GM12875 (cell line): ENCODE results near the gene GSX1.

Source experiments
- H3K4me3 ChIP-seq: one replicate; pipeline ENCODE4 v1.5.1; 2011; ENCODE audit warnings: low read depth, low read length, control low read depth
- CTCF ChIP-seq: IDR thresholded peaks from 2 replicates; pipeline ENCODE4 v1.5.1; 2011; ENCODE audit warnings: low read depth, mild to moderate bottlenecking, control low read depth, inconsistent platforms, low read length, moderate library complexity, borderline replicate concordance; ENCODE audit not compliant: insufficient read depth

GSX1 gene

DNA sequence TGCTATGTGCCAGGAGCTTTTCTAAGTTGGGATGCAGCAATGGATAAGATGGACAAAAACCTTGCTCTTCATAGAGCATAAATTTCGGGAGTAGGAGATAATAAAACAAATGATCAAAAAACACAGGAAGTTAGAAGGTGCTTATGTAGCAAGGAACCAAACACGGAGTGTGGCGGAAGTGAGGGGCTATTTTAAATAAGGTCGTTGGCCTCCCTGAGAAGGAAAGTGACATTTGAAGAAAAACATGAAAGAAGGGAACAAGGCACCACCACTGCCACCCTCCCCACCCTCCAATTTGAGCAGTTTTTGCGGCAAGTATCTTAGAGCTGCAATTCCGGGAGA lies 3.2 kb upstream of the GSX1 start:
- H3K4me3 ChIP-seq = no peak overlapping the region
- TF ChIP-seq CTCF = no peak

- no peak overlapping the region for H3K4me3 ChIP-seq
- TF ChIP-seq CTCF = no peak
Observed at GRCh38 chr13:27789495-27790303, 2.6 kb upstream of the GSX1 start.

DNA sequence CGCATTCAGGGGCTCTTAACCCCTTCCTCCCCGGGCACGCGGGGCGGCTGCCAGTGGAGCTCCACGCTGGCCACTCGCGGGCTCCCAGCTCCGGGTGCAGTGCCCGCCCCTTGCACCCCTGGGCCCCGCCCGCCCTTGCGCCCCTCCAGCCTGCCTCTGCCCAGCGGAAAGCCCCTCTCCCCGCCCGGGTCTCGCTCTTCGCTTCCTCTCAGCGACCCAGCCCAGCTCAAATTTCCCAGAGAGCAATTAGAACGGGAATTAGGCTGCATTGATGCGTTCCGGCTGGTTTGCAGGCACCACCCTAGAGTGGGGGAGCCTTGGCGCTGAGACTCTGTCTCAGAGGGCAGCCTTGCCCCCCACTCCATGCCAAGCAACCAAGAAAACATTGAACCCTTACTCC lies 1.8 kb upstream of the GSX1 start:
- no peak for TF ChIP-seq CTCF
- H3K4me3 ChIP-seq = no peak overlapping the region

DNA sequence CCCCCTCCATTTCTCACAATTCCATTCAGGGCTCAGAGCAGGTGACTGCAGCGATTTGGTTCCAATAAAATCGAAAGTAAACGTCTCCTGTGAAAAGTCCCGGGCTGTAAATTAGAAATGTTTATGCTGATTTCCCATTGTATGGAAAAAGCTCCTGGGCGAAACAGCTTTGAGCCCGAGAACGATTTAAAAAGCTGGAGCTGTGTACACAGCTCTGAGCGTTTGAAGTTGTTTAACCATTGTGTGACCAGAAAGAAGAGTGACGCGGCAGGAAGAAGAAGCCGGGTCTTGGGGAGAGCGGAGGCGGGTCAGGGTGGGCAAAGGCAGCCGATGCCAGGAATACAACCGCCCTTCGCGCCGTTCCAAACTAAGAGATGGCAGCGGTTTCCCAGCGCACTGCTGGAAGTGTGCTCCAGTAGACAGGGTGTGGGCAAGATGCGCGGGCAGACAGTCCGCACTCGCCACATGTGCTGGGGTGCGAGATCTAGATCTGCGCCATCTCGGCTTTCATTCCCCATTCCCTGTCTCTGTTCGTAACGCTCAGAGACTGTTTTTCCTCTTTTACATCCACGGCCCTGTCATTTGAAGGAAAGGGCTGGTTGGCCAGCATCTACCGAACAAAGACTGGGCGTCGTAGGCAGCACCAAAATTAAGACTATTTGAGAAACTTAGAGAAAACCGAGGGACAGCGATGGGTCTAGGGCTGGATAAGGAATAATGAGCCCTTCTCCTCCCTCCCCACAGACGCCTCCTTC lies 960 bp upstream of the GSX1 start:
- TF ChIP-seq CTCF = no peak
- H3K4me3 ChIP-seq = no peak overlapping the region

GRCh38 chr13:27791901-27792392 lies 336 bp upstream of the GSX1 start:
- no peak for TF ChIP-seq CTCF
- H3K4me3 ChIP-seq = no peak overlapping the region

DNA sequence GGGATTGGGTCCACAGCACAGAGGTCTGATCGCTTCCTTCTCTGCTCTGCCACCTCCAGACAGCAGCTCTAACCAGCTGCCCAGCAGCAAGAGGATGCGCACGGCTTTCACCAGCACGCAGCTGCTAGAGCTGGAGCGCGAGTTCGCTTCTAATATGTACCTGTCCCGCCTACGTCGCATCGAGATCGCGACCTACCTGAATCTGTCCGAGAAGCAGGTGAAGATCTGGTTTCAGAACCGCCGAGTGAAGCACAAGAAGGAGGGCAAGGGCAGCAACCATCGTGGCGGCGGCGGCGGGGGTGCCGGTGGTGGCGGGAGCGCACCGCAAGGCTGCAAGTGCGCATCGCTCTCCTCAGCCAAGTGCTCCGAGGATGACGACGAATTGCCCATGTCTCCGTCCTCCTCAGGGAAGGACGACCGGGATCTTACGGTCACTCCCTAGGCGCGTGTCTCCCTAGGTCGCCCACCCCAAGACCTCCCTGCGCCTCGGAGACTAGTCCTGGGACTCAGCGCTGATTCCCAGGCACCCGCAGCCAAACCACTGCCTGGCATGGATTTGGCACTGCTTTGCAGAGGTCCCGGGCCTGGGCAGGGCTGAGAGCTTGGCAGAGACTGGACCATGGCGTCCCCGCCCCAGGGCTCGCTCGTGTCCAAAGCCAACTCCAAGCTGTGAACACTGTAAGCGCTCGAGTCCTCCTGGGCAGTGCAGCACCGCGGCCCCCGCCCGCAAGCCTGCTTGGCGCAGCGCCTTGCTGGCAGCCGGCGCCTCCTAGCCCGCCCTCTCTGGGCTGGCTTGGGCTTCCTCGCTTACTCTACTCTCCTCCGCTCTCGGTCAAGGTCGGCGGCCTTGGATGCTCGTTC lies 1.5 kb downstream of the GSX1 start:
- no peak for TF ChIP-seq CTCF
- no peak overlapping the region for H3K4me3 ChIP-seq
